Vagina (tissue), 2 donors: ENCODE results near the gene THG1L.
"Not testable (repeated sequence)": the region's sequence is repeated elsewhere in the genome, so short reads cannot be mapped to it uniquely, and the experiment has no call there.

ENCODE experiments used
- POLR2A ChIP-seq, 2 donors: fragments of 450-650 bp; IDR thresholded peaks; one replicate each; pipeline ENCODE4 v1.6.1; 2017; ENCODE audit warnings: antibody characterized with exemption in 2 of 2, mild to moderate bottlenecking in 2 of 2, moderate library complexity in 2 of 2
- POLR2AphosphoS5 ChIP-seq, 2 donors: sonication (generic); formaldehyde crosslinking; IDR thresholded peaks; one replicate each; pipeline ENCODE4 v1.9.0; 2017; ENCODE audit warnings: antibody characterized with exemption in 2 of 2, mild to moderate bottlenecking in 2 of 2, low read depth in 1 of 2; ENCODE audit not compliant: insufficient read depth in 1 of 2

GRCh38 chr5:157726607-157727006, 4.6 kb upstream of the THG1L start:
- not testable (repeated sequence) for TF ChIP-seq POLR2A (IDR thresholded peaks at IDR 0.05); POLR2AphosphoS5 (IDR thresholded peaks at IDR 0.05; ENCODE audit: insufficient read depth in 1 of 2, low read depth in 1 of 2)
